ENCODE results near the gene ZNF697. TPM values are rescaled to one million over a fixed set of nuclear protein-coding genes. Genes with fewer than 3 reads are reported as not detected.
A peak's percentile ranks its signal among the peaks of the same experiment; 100 is the strongest.
"Not testable (repeated sequence)": the region's sequence is repeated elsewhere in the genome, so short reads cannot be mapped to it uniquely, and the experiment has no call there.

Gene ZNF697
- total RNA-seq, 1 donor from 2014 or later = 8.3 TPM

DNA sequence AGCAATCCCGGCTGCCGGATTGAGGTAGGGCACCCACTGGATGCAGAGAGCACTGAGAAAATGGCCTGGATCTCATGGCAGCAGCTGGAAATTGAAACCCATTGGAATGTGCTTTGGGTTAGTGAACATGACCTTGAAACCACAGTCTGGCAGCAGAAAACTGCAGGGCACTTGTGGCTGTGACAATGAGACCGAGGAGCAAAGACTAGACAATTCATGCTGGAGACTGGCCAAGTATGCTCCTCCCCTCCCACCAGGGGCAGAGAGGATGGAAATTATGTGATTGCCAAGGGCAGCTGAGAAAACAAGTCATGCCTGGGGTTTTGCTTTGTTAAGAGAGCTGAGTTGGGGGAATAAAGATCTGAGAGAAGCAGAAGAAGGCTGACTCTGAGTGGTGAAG, 60.7 kb downstream of the ZNF697 start:
- no peak for DNase-seq (ENCODE audit: low spot score)
- no peaks in the 10 kb centered on the region for H3K4me1 ChIP-seq
- no peaks in the 10 kb centered on the region for H4K20me1 ChIP-seq (ENCODE audit: low read depth)

DNA sequence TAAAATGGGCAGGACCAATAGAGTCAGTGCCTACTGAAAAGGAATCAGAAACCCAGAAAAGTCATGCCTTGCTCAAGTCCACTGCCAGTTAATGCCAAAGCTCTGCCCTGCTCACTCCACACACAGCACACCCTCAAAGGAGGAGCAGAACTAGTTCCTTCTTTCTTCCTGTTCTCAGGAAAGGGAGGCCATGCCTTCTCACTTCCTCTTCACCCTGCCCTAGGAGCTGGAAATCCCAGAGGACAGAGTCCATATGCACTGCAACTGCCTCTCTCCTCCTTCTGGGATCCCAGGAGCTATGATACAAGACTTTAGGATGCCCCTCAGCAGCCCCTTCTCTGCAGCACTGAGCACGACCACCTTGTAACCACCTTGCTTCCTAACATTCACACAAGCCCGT, 62.3 kb downstream of the ZNF697 start:
- H3K4me1 Mint-ChIP-seq; H3K27ac ChIP-seq; H3F3A ChIP-seq (ENCODE audit: low read depth); H3K27me3 Mint-ChIP-seq (ENCODE audit: insufficient read depth, low read depth); H3K4me1 ChIP-seq; H3K36me3 ChIP-seq; H2AFZ ChIP-seq (replicated peaks); H3K79me2 ChIP-seq (ENCODE audit: low read depth); H3K9me3 Mint-ChIP-seq; H3K9ac ChIP-seq; H3K27ac Mint-ChIP-seq; H3K27me3 ChIP-seq; H4K20me1 ChIP-seq (ENCODE audit: low read depth); H3K4me2 ChIP-seq; H3K36me3 Mint-ChIP-seq; H3K9me3 ChIP-seq (ENCODE audit: low read depth); DNase-seq (ENCODE audit: low spot score); H3K4me3 ChIP-seq; H3K4me3 Mint-ChIP-seq: not testable (repeated sequence)

More for the DNA sequence above, 60.7 kb downstream of the ZNF697 start:
- no peak overlapping the region for H3K27ac ChIP-seq
- no peak overlapping the region for H3K4me2 ChIP-seq
- H3K27me3 Mint-ChIP-seq (ENCODE audit: insufficient read depth, low read depth) = peaks cover 4% of the 10 kb centered on the region
- H3K27ac Mint-ChIP-seq = no peak overlapping the region
- H3K9ac ChIP-seq = no peak overlapping the region
- no peaks in the 10 kb centered on the region for H3K36me3 ChIP-seq
- no peak overlapping the region for H2AFZ ChIP-seq (replicated peaks)
- no peak overlapping the region for H3K4me3 ChIP-seq
- no peaks in the 10 kb centered on the region for H3F3A ChIP-seq (ENCODE audit: low read depth)
- H3K27me3 ChIP-seq = no peaks in the 10 kb centered on the region
- TF ChIP-seq EZH2 (IDR thresholded peaks at IDR 0.05) (no peak), EZH2phosphoT487 (IDR thresholded peaks at IDR 0.05) (no peak)
- TF ChIP-seq, protein P1, sequence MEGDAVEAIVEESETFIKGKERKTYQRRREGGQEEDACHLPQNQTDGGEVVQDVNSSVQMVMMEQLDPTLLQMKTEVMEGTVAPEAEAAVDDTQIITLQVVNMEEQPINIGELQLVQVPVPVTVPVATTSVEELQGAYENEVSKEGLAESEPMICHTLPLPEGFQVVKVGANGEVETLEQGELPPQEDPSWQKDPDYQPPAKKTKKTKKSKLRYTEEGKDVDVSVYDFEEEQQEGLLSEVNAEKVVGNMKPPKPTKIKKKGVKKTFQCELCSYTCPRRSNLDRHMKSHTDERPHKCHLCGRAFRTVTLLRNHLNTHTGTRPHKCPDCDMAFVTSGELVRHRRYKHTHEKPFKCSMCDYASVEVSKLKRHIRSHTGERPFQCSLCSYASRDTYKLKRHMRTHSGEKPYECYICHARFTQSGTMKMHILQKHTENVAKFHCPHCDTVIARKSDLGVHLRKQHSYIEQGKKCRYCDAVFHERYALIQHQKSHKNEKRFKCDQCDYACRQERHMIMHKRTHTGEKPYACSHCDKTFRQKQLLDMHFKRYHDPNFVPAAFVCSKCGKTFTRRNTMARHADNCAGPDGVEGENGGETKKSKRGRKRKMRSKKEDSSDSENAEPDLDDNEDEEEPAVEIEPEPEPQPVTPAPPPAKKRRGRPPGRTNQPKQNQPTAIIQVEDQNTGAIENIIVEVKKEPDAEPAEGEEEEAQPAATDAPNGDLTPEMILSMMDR (IDR thresholded peaks at IDR 0.05) = no peak
- no peaks in the 10 kb centered on the region for H3K79me2 ChIP-seq (ENCODE audit: low read depth)
- peaks cover 7% of the 10 kb centered on the region for H3K4me1 Mint-ChIP-seq
- no peaks in the 10 kb centered on the region for H3K36me3 Mint-ChIP-seq
- H3K9me3 Mint-ChIP-seq = no peaks in the 10 kb centered on the region
- H3K9me3 ChIP-seq (ENCODE audit: low read depth) = no peaks in the 10 kb centered on the region
- H3K4me3 Mint-ChIP-seq = no peak overlapping the region

GRCh38 chr1:119582801-119583200, 65.3 kb downstream of the ZNF697 start:
- Histone ChIP-seq H3K9me3 (ENCODE audit: low read depth) (no peaks in the 10 kb centered on the region), H2AFZ (replicated peaks) (no peak overlapping the region), H3K79me2 (ENCODE audit: low read depth) (no peaks in the 10 kb centered on the region), H3K4me2 (no peak overlapping the region), H3K4me1 (no peaks in the 10 kb centered on the region), H3K9ac (no peak overlapping the region), H3K36me3 (no peaks in the 10 kb centered on the region), H3K27me3 (no peaks in the 10 kb centered on the region), H4K20me1 (ENCODE audit: low read depth) (no peaks in the 10 kb centered on the region), H3F3A (ENCODE audit: low read depth) (no peaks in the 10 kb centered on the region), H3K4me3 (no peak overlapping the region), H3K27ac (no peak overlapping the region)
- no peak for TF ChIP-seq EZH2phosphoT487 (IDR thresholded peaks at IDR 0.05)
- TF ChIP-seq, protein P1 (IDR thresholded peaks at IDR 0.05) = peak; percentile 63
- peak; percentile 69 for DNase-seq (ENCODE audit: low spot score)
- Mint-ChIP-seq H3K4me1 (peaks cover 7% of the 10 kb centered on the region), H3K9me3 (peaks cover 2% of the 10 kb centered on the region), H3K4me3 (no peak overlapping the region), H3K36me3 (no peaks in the 10 kb centered on the region), H3K27ac (no peak overlapping the region), H3K27me3 (ENCODE audit: insufficient read depth, low read depth) (peaks cover 4% of the 10 kb centered on the region)

DNA sequence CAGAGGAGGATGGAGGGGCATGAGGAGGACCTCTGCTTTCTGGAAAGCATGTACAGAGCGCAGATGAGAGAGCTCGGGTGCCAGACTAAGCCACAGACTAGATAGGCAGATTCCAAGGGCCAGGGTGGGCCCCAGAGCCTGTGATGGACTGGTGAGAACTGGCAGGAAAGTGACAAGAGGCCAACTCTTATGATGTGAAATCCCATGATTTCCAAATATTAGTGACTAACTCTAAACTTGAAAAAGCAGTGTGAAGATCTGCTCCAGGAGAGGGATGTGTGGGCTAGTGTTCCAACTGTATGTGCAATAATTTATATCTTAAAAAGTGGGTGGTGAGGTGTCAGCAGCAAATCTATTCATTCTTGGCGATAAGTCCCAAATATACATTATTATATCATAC, 67.0 kb downstream of the ZNF697 start:
- H3K4me1 ChIP-seq; H3K27me3 Mint-ChIP-seq (ENCODE audit: insufficient read depth, low read depth); H3K4me1 Mint-ChIP-seq; H3K36me3 Mint-ChIP-seq; H3K9me3 ChIP-seq (ENCODE audit: low read depth); H4K20me1 ChIP-seq (ENCODE audit: low read depth); H3K9ac ChIP-seq; H3K4me2 ChIP-seq; H3K27me3 ChIP-seq; H3K79me2 ChIP-seq (ENCODE audit: low read depth); H3K4me3 Mint-ChIP-seq; DNase-seq (ENCODE audit: low spot score); H3K4me3 ChIP-seq; H3K27ac Mint-ChIP-seq; H3K9me3 Mint-ChIP-seq; H3F3A ChIP-seq (ENCODE audit: low read depth); H3K36me3 ChIP-seq; H2AFZ ChIP-seq (replicated peaks); H3K27ac ChIP-seq: not testable (repeated sequence)

All from neural progenitor cell (in vitro differentiated cells).